OCI-LY3 (cell line): Measurements from ENCODE around the gene AKR1B1.

Experiments
- H2AFZ ChIP-seq: fragments of 200-600, 300-600 bp; shearing (Covaris generic); 2 replicates; pipeline ENCODE4 v1.6.0; 2014; ENCODE audit warnings: antibody characterized with exemption, low read depth, low read length
- H3K27ac ChIP-seq: fragments of 200-600, 300-600 bp; sonication (generic); 2 replicates; pipeline ENCODE4 v1.5.1; 2014; ENCODE audit warnings: mild to moderate bottlenecking, low read length, moderate library complexity, mixed read lengths
- H3K27me3 ChIP-seq: fragments of 200-600, 300-600 bp; sonication (generic); 2 replicates; pipeline ENCODE4 v1.6.1; 2014; ENCODE audit warnings: low read depth, low read length, mixed read lengths
- H3K36me3 ChIP-seq: fragments of 200-600, 300-600 bp; sonication (generic); replicated peaks from 2 replicates; pipeline ENCODE3; 2014; ENCODE audit warnings: low read depth, low read length, mixed read lengths
- H3K4me1 ChIP-seq: fragments of 300-600, 200-600 bp; sonication (generic); 2 replicates; pipeline ENCODE4 v1.6.1; 2014; ENCODE audit warnings: low read length, mixed read lengths
- H3K4me2 ChIP-seq: fragments of 200-600, 300-600 bp; sonication (generic); 2 replicates; pipeline ENCODE4 v1.6.1; 2014; ENCODE audit warnings: low read length, mixed read lengths
- H3K4me3 ChIP-seq: fragments of 300-600, 200-600 bp; sonication (generic); 2 replicates; pipeline ENCODE4 v1.5.1; 2014; ENCODE audit warnings: antibody characterized with exemption, mild to moderate bottlenecking, low read length, moderate library complexity
- H3K79me2 ChIP-seq: fragments of 300-600, 200-600 bp; shearing (Covaris generic); 2 replicates; pipeline ENCODE4 v1.6.1; 2014; ENCODE audit warnings: mild to moderate bottlenecking, low read length, mixed read lengths
- H3K9ac ChIP-seq: fragments of 300-600, 200-600 bp; shearing (Covaris generic); 2 replicates; pipeline ENCODE4 v1.6.0; 2014; ENCODE audit warnings: mild to moderate bottlenecking, low read length, moderate library complexity
- H3K9me3 ChIP-seq: fragments of 200-600, 300-600 bp; shearing (Covaris generic); 2 replicates; pipeline ENCODE4 v1.6.1; 2014; ENCODE audit warnings: low read length, mixed read lengths; ENCODE audit not compliant: insufficient read depth
- H4K20me1 ChIP-seq: fragments of 200-600, 300-600 bp; sonication (generic); 2 replicates; pipeline ENCODE4 v1.6.1; 2016; ENCODE audit warnings: low read length, mixed read lengths; ENCODE audit not compliant: insufficient read depth
- CTCF ChIP-seq: fragments of 200-600, 300-600 bp; sonication (generic); IDR thresholded peaks from 2 replicates; pipeline ENCODE4 v1.5.1; 2014; ENCODE audit warnings: antibody characterized with exemption, low read length, low read depth
- EZH2phosphoT487 ChIP-seq: fragments of 200-600 bp; shearing (Covaris generic); IDR thresholded peaks from 2 replicates; pipeline ENCODE4 v1.6.1; 2018; ENCODE audit warnings: antibody characterized with exemption, mixed run types, low read depth

Gene AKR1B1

GRCh38 chr7:134465491-134465890 is 6.6 kb upstream of the AKR1B1 start:
- H2AFZ ChIP-seq, result no peak overlapping the region
- H3K4me1 ChIP-seq, result no peaks in the 10 kb centered on the region
- no peak overlapping the region for H3K27ac ChIP-seq
- no peaks in the 10 kb centered on the region for H3K79me2 ChIP-seq
- H3K4me3 ChIP-seq, result no peak overlapping the region
- H3K9ac ChIP-seq, result no peak overlapping the region
- H4K20me1 ChIP-seq, result no peaks in the 10 kb centered on the region
- no peaks in the 10 kb centered on the region for H3K27me3 ChIP-seq
- peaks cover 24% of the 10 kb centered on the region for H3K9me3 ChIP-seq
- TF ChIP-seq CTCF (no peak), EZH2phosphoT487 (no peak)
- H3K4me2 ChIP-seq, result no peak overlapping the region
- H3K36me3 ChIP-seq, result peaks cover 3% of the 10 kb centered on the region

- H2AFZ ChIP-seq, result no peak overlapping the region
- no peak for TF ChIP-seq CTCF
- TF ChIP-seq EZH2phosphoT487, result no peak
Measured at GRCh38 chr7:134464496-134464895, 5.6 kb upstream of the AKR1B1 start.

GRCh38 chr7:134463751-134464150 is 4.9 kb upstream of the AKR1B1 start:
- peaks cover 3% of the 10 kb centered on the region for H3K36me3 ChIP-seq
- no peaks in the 10 kb centered on the region for H4K20me1 ChIP-seq
- no peaks in the 10 kb centered on the region; the same call in 1 of the 2 replicates for H3K79me2 ChIP-seq
- H3K9ac ChIP-seq, result no peak overlapping the region
- H2AFZ ChIP-seq, result no peak overlapping the region
- TF ChIP-seq EZH2phosphoT487 (no peak), CTCF (no peak)
- H3K4me1 ChIP-seq, result peaks cover 10% of the 10 kb centered on the region
- no peak overlapping the region for H3K4me2 ChIP-seq
- no peak overlapping the region for H3K27ac ChIP-seq
- H3K27me3 ChIP-seq, result no peaks in the 10 kb centered on the region
- peaks cover 24% of the 10 kb centered on the region for H3K9me3 ChIP-seq
- no peak overlapping the region for H3K4me3 ChIP-seq

More at GRCh38 chr7:134464496-134464895, 5.6 kb upstream of the AKR1B1 start:
- no peak overlapping the region for H3K4me2 ChIP-seq
- H3K36me3 ChIP-seq, result peaks cover 3% of the 10 kb centered on the region
- no peaks in the 10 kb centered on the region for H3K27me3 ChIP-seq
- no peak overlapping the region for H3K9ac ChIP-seq
- peaks cover 24% of the 10 kb centered on the region for H3K9me3 ChIP-seq
- H3K4me1 ChIP-seq, result peaks cover 7% of the 10 kb centered on the region
- H3K27ac ChIP-seq, result no peak overlapping the region
- H4K20me1 ChIP-seq, result no peaks in the 10 kb centered on the region
- H3K4me3 ChIP-seq, result no peak overlapping the region
- no peaks in the 10 kb centered on the region for H3K79me2 ChIP-seq

- H3K36me3 ChIP-seq, result peaks cover 3% of the 10 kb centered on the region
- peaks cover 24% of the 10 kb centered on the region for H3K9me3 ChIP-seq
- H3K27ac ChIP-seq, result no peak overlapping the region
- H3K9ac ChIP-seq, result no peak overlapping the region
- no peaks in the 10 kb centered on the region for H4K20me1 ChIP-seq
- no peak overlapping the region for H3K4me2 ChIP-seq
- TF ChIP-seq EZH2phosphoT487 (no peak), CTCF (no peak)
- H3K79me2 ChIP-seq, result peaks cover 10% of the 10 kb centered on the region
- no peak overlapping the region for H3K4me3 ChIP-seq
- no peak overlapping the region for H2AFZ ChIP-seq
- H3K27me3 ChIP-seq, result no peaks in the 10 kb centered on the region
- H3K4me1 ChIP-seq, result peaks cover 17% of the 10 kb centered on the region
Measured at GRCh38 chr7:134462337-134462925, 3.5 kb upstream of the AKR1B1 start.
